Stimulated activated CD4-positive, alpha-beta T cell treated with anti-CD3 and anti-CD28 coated beads, Interleukin-1b, Interleukin-23, amount 100 ng/mL, for 4 hours (primary cell): Measurements from ENCODE around the gene WLS.
"Not testable (repeated sequence)": the region's sequence is repeated elsewhere in the genome, so short reads cannot be mapped to it uniquely, and the experiment has no call there.

ENCODE experiments used
- DNase-seq, 2 donors: peaks; one replicate each; pipeline ENCODE4 v3.0.0-alpha.2; 2020; ENCODE audit warnings: low read depth in 2 of 2

Gene WLS

GRCh38 chr1:68198752-68199151, 33.6 kb downstream of the WLS start:
- DNase-seq, result no peak

- no peak for DNase-seq
These were observed 34.4 kb downstream of the WLS start for GRCh38 chr1:68197891-68198290.

- no peak for DNase-seq
These were observed 34.9 kb downstream of the WLS start for GRCh38 chr1:68197461-68197860.

- DNase-seq, result no peak
These were observed 35.6 kb downstream of the WLS start for GRCh38 chr1:68196676-68197075.

GRCh38 chr1:68191717-68192116, 40.6 kb downstream of the WLS start:
- DNase-seq, result no peak

GRCh38 chr1:68188644-68189340, 43.5 kb downstream of the WLS start:
- no peak for DNase-seq

- no peak for DNase-seq
These were observed 44.2 kb downstream of the WLS start for GRCh38 chr1:68188060-68188538.

GRCh38 chr1:68185743-68186142, 46.6 kb downstream of the WLS start:
- DNase-seq, result no peak

- DNase-seq, result no peak
These were observed 48.4 kb downstream of the WLS start for GRCh38 chr1:68183895-68184294.

GRCh38 chr1:68181165-68181556, 51.2 kb downstream of the WLS start:
- no peak for DNase-seq

GRCh38 chr1:68180441-68181164, 51.7 kb downstream of the WLS start:
- no peak for DNase-seq

GRCh38 chr1:68178821-68179490, 53.4 kb downstream of the WLS start:
- DNase-seq, result no peak

- no peak for DNase-seq
These were observed 56.5 kb downstream of the WLS start for GRCh38 chr1:68175621-68176398.

GRCh38 chr1:68174738-68175113, 57.6 kb downstream of the WLS start:
- no peak for DNase-seq

- DNase-seq, result no peak
These were observed 58.2 kb downstream of the WLS start for GRCh38 chr1:68173936-68174737.

- DNase-seq, result no peak
These were observed 58.9 kb downstream of the WLS start for GRCh38 chr1:68173283-68173935.

GRCh38 chr1:68171795-68172194, 60.5 kb downstream of the WLS start:
- DNase-seq, result not testable (repeated sequence)

GRCh38 chr1:68168545-68169171, 63.7 kb downstream of the WLS start:
- DNase-seq, result no peak

GRCh38 chr1:68167211-68167610, 65.1 kb downstream of the WLS start:
- DNase-seq, result no peak

- DNase-seq, result no peak
These were observed 66.0 kb downstream of the WLS start for GRCh38 chr1:68166348-68166747.
